Endometrial microvascular endothelial cells (primary cell): ENCODE measurements around the gene PHACTR3. TPM values are rescaled to one million over a fixed set of nuclear protein-coding genes. Genes with fewer than 3 reads are reported as not detected.

Experiments used
- in situ Hi-C: cut with HindIII; loops from 2 replicates; pipeline ENCODE4 v1.10.0; 2017; ENCODE audit warnings: low sequenced_read_pairs, low pct_unique_long_range_greater_than_20kb; ENCODE audit errors: inconsistent ontology term
- total RNA-seq: library from RNA; depleted of rRNA; stranded (reverse); fragments of >200 nt; gene quantifications from one replicate; pipeline ENCODE4 v1.2.3, GENCODE V29; 2015; ENCODE audit errors: inconsistent ontology term

Gene PHACTR3
- total RNA-seq, 1 donor from 2014 or later = not detected

DNA sequence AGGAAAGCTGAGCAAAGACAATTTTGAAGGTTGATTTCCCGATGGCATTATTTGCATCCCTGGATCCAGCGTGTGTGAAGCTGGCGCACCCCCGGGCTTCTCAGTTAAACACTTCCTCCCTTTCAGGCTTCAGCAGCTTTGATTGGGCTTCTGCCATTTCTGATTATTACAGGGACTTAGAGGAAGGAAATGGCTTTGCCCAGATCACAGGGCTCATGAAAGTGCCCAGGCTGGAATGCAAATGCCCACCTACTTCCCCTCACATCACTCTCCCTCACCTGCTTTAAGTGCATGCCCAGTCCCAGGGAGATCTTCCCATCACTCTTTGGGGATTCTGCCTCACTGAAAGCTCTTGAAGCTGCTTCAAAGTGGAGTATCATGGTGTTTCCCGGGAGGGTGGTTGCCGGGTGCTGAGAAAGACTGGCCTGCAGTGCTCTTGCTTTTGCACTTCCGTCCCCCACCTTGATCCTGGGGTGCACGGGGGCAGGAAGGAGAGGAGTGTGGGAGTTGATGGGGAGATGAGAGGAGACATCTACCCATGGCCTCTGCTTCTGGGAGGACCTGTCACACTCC is 28.3 kb downstream of the PHACTR3 start:
- in situ Hi-C loops = no loop called here

DNA sequence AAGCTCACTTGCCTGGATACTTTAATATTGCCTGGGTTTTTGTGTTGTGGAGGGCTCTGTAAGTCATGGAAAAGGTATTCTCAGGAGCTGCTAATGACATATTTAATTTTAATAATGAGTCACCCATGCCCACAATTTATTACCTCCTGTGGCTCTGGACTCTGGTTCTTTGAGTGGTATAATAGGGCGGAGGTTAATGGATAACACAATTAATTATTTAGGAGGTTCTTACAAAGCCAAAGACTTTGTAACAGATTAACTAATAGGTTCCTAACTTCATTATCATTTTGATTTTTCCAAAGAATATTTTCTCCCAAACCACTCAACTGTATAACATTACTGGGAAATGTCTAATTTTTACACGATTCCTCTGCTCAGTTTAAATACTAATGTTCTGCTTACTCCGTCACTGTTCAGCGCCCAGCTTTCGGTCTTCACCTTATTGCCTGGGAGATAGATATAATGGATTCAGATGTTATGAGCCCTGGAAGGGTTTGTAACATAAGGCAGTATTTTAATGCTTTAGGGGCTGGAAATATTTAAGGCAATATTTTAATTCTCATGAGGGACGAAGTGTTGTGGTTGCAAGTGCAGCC is 29.4 kb downstream of the PHACTR3 start:
- in situ Hi-C loops = no loop called here

DNA sequence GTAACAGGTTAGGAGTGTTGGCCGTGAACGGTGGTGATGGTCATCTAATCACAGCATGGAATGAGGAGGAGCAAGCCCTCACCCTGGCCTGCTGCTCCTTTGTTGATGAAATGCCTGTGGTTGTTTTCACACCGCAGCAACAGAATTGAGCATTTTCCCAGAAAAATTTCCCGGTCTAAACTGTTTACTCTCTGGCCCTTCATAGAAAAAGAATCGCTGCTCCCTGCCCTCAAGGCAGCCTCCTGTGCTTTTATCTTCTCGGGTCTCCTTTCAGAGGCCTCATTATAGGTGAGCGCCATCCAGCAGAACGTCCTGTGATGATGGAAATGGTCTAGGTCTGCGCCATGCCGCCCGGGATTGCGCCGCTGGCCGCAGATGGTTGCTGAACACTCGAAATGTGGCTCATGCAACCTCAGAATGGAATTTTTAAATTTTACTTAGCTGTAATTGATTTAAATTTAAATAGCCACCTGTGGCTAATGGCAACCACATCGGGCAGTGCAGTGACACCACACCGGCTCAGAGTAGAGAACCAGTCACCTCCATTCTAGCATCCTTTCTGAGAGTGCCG is 30.2 kb downstream of the PHACTR3 start:
- in situ Hi-C loops = no loop called here

DNA sequence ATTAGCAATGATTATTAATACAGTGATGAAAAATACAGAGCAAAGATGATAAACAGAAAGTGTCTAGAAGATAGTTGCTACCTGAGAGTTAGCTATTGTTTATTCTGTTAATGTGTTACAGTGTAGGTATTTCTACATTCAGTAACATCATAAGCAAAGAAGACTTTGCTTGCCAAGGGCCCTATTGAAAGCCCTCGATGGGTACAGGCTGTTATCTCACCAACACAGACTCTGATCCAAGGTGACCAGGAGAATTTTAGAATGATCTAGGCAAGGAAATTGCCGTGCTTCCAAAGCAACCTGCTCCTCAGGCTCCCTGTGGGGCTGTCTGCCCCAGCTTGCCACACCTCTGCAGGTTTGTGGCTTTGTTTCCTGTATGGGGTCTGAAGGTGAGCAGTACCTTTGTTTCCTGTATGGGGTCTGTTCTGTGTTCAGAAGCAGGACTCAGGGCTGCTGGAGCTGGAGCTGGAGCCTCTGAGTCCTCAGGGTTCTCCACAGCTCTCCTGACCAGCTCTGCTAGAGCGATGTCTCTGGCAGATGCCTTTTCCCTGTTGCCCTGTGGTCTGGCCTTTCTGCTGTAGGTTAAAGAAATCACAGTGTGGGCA is 32.5 kb downstream of the PHACTR3 start:
- in situ Hi-C loops = no loop called here

DNA sequence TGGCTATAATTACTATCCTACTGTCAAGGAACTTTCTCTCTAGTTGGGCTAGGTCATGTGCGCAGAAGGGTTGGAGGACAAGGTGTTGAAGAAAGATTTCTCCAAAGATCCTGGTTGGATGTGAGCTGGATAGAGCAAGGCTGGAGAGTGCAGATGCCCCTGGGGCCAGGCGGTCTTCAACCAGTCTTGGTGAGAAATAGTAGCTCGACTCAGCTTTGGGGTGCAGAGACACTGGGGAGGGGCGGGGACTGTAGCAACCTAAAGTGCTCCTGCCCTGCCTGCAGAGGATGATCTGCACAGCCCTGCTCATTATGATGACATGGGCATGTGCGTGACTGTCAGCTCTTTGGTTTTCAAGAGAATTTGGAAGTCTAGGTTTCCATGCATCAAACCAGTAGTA is 35.9 kb downstream of the PHACTR3 start:
- in situ Hi-C loops = no loop called here

DNA sequence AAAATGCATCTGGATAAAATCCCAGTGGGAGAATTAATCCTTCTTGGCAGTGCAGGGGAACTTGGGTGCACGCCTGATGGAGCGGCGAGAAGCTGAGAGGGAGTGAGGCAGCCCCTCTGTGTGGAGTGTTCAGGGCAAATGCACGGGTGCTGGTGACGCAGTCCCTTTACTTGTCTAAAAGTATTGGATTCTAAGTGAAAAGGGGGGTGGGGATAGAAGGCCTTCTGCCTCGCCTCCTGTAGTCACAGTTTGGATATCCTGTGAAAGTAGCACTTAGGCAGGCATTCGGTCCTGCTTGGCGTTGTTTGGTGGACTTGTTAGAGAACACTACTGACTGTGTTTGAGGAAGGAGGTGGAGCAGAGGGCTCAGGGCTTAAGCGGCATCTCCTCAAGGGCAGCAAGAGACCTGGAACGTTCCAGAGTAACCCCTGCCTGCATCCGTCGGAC is 39.3 kb downstream of the PHACTR3 start:
- in situ Hi-C loops = no loop called here

DNA sequence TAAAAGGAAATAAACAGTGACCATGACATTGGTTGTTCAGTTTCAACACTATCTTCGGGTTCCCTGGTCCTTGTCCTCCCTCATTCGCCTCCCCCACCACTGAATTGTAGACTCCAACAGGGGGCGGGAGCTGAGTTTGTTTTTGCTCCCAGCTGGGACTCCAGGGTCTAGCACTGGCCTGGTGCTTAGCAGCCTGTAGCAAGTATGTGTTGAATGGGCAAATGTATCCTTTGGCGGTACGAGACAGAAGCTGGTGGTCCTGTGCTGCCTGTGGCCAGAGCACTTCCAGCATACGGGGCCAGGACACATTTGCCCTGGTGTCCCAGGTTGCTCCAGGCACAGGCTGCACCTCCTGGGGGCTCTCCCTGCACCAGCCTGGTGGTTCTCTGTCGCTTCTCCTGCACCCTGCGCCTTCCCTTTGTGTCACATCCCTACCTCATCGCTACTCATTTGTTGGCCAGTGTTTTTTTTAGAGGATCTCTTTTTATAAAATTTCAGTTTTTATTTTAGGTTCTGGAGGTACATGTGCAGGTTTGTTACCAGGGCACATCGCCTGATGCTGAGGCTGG is 40.1 kb downstream of the PHACTR3 start:
- in situ Hi-C loops = no loop called here

DNA sequence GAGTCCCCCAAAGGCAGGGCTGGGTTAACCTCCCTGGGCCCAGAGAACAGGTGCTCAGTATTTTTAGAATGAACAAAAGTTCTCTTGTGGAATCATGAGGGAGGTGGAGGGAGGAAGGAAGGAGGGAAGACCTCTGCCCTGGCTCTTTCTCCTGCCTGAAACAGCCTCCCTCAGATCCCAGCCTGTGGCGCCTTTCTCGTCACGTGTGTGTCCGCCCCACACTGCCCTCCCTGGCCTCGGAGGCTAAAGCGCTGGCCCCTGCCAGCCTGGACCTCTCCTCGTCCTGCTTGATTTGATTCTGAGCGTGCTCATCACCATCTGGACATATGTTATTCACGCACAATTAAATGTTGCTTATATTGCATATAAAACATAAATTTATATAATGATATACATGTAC is 40.9 kb downstream of the PHACTR3 start:
- in situ Hi-C loops = no loop called here

DNA sequence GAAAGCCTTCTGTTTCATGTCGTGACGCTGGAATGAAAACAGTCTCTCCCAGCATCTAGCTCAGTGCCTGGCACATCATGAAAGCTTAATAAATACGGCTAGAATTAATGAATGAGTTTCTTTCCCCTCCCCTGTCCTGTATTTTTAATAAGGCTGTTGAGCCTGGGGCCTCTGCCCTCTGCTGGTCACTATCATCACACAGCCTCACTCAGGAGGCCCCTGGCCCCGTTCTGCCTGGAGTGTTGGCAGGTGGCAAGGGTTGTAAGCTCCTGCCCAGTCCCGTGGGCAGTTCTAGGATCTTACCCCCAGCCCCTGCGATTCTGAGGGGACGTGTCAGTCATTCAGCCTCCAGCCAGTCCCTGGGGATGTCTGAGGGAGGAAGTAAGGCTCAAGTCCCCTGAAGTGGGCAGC is 41.4 kb downstream of the PHACTR3 start:
- in situ Hi-C loops = no loop called here

DNA sequence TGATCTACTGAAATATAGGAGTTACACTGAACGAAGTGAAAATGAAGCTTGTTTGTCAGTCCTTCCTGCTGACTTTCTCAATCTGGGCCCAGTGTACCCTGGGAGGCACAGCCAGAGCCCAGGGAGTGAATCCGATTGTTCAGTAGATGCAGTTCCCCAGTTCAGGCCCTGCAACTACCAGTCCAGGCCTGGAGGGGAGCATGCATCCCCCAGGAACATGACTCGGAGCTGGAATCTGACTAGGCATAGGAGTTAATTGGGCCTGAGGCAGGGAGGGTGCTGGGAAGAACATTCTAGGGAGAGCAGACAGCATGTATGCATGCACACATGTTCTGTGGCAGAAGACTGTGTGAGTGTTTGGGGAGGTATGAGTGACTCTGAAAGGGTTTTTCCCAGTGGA is 42.1 kb downstream of the PHACTR3 start:
- in situ Hi-C loops = no loop called here

DNA sequence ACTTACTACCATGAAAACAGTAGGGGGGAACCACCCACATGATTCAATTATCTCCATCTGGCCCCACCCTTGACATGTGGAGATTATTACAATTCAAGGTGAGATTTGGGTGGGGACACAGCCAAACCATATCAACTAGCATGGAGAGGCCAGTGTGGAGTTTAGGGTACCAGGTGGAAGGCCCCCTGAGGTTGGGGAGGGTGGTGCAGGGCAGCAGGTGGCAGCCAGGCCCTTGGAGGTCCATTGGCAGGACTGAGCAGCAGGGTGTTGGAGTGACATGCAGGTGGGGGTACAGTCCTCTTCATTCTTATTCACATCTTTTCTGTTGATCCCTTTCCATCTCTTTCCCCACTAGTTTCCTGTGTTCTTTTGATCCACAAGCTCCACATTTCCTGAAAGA is 42.9 kb downstream of the PHACTR3 start:
- in situ Hi-C loops = no loop called here

DNA sequence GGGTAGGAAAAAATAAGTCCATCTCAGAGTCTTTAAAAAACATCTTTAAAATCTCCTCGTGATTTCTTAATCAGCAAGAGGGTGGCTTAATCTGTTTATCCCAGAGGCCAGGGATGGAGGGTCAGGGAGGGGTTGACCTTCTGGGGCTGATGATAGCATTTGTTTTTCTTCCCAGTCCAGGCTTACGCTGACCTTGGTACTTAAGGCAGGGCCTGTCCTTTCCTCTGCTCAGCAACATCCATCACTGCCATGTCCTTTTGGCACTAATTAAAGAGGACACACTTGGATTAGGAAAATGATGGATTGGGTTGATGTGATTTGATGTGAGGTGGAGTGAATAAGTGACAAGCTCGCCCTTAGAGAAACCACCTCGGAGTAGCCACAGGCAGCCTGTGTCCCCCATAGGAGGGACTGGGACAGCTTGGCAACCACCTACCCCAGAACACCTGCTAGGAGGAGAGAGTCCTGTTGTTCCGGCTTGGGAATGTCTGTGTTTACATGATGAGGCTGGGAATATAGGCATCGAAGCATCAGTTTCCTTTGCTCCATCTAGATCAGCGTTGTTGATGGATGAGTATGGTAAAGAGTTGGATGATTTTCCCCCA is 44.2 kb downstream of the PHACTR3 start:
- in situ Hi-C loops = no loop called here

DNA sequence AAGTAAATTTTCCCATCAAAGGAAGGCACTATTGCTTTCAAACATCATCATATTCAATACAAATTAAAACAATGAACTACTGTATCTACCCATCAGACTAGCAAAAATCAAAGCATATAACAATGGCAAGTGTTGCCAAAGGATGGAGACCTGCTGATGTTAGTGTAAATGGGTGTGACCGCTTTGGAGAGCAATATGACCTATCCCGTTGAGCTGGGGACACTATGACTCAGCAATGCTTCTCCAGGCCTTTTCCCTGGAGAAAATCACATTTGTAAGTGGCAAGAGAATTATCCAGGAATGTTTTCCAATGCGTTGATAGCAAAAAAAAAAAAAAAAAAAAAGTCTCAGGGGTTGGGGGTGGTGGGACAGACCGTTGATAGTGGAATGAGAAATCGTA is 46.1 kb downstream of the PHACTR3 start:
- in situ Hi-C loops = no loop called here

DNA sequence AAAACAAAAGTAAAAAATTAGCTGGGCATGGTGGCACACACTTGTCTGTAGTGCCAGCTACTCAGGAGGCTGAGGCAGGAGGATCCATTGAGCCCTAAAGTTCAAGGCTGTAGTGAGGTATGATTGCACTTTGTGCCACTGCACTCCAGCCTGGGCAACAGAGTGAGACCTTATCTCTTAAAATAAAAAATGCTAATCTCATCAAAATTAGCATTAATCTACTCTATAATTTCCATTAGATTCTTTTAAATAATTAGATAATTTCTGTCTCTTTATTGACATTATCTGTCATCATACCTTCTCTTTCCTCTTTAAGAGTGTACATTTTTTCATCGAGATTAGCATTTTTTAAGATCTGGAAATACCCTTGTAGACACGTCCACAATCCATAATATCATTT is 48.0 kb downstream of the PHACTR3 start:
- in situ Hi-C loops = no loop called here

DNA sequence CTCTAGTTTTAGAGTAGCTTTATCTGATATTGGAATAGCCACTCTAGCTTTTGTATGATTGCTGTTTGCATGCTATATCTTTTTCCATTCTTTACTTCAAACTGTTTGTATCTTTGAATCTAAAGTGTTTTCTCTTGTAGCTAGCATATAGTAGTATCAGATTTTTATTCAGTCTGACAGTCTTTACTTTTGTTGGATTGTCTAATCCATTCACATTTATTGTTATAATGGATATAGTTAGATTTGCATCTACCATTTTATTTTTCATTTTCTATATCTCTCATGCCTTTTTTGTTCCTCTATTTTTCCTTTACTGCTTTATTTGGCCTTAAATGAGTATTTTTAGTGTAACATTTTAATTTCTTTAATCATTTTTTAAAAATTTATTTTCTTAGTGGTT is 52.1 kb downstream of the PHACTR3 start:
- in situ Hi-C loops = no loop called here

DNA sequence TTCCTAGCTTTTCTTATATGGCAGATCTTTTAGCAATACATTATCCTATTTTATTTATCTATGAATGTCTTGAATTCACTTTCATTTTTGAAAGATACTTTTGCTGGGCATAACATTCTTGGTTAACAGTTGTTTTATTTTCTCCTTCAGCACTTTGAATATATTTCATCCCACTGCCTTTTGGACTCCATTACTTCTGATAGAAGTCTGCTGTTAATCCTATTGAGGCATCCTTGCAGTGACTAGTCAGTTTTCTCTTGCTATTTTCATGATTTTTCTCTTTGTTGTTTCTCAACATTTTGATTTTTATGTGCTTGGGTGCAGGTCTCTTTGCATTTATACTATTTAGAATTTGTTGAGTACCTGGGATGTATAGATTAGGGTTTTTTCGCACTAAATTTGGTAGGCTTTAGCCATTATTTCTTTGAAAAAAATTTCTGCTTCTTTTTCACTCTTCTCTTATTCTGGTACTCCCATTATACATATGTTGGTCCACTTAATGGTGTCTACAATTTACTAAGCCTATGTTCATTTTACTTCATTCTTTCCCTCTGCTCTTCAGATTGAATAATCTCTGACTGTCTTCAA is 53.2 kb downstream of the PHACTR3 start:
- in situ Hi-C loops = no loop called here

DNA sequence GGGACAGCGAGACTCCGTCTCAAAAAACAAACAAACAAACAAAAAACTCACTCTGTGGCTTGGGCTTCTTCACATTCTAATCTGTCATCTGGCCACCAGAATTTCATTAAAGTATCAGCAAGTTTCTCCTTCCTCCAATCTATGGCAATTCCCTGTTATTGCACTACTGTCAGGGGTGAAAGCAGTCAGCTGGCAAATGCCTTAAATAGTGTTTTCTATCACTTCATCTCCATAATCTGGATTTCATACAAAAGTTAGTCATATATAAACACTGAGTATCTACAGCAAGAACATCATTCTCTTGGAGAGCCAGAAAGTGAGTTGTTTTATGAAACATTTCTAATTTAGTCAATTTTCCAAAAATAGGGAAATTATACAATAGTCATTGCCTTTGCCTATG is 56.1 kb downstream of the PHACTR3 start:
- in situ Hi-C loops = no loop called here

DNA sequence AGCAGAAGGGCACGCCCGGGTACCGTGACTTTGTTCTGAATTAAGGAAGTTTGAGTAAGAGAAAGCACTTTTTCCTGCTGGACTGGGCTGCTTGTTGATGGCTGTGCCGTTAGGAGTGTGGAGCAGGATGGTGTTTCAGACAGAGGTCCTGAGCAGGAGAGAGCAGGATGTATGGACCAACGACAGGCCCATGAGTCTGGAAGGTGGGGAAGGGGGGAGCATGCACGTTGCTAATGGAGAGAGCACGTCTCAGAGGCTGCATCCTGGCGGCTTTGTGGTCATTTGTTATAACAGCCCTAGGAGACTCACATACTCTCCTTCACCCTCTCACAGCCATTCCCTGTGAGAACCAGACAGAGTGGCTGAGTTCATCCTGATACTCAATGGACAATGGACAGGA is 56.8 kb downstream of the PHACTR3 start:
- in situ Hi-C loops = no loop called here

DNA sequence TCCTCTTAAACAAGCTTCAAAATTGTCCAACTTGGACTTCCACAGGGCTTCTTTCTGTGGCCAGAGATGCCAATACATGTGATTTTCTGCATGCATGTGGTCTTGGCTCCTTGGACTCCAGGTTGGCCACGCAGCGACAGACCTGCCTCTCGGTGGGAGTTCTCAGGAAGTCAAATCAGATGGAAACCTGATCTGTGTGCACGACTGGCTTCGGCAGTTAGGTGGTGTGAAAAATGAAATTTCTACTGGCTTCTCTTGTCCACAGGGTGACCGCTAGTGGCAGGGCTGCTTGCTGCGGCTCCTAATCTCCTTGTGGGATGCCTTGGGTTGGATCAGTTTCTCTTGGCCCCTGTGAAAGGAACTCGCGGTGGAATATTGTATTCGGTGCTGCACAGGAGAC is 57.3 kb downstream of the PHACTR3 start:
- in situ Hi-C loops = no loop called here
